ENCODE data around the gene NSUN4.

- TF ChIP-seq POLR2A (IDR thresholded peaks at IDR 0.05; ENCODE audit: low read depth, low read length): no peak
- TF ChIP-seq POLR2AphosphoS5 (IDR thresholded peaks at IDR 0.05; ENCODE audit: low read depth, low read length): no peak
- no peak for TF ChIP-seq TAF1 (IDR thresholded peaks at IDR 0.05; ENCODE audit: low read depth, low read length)
- TF ChIP-seq SPI1 (IDR thresholded peaks at IDR 0.05; ENCODE audit: low read depth, low read length): no peak
Measured at GRCh38 chr1:46394108-46394871, 53.7 kb downstream of the NSUN4 start, which contains the start of gene FAAH.

Measured in GM12891 (cell line).